Ecto neural progenitor cell (in vitro differentiated cells): ENCODE measurements around the gene FRA10AC1.
"Not testable (repeated sequence)": the region's sequence is repeated elsewhere in the genome, so short reads cannot be mapped to it uniquely, and the experiment has no call there.

Experiments
- DNase-seq: peaks from one replicate; pipeline ENCODE4 v3.0.0-alpha.2; 2018; ENCODE audit warnings: low spot score

The FRA10AC1 gene

DNA sequence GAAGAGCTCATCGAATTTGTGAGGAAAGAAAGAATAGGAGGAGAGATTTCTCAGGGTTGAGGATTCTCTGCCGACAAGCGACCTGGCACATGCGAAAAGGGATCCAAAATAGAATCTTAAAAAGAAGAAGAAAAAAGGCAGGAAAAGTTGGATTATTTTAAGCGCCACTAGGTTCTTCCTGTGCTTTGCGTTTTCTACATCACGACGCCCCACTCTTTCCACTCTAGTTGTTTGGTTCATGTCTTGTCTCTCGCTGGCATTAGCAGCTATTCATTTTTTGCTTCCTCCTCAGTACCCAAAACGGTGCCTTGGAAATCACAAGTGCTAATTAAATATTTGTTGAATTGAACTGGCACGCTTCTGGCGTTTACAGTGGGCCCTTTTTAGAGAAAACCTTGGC is 674 bp upstream of the FRA10AC1 start:
- no peak for DNase-seq

DNA sequence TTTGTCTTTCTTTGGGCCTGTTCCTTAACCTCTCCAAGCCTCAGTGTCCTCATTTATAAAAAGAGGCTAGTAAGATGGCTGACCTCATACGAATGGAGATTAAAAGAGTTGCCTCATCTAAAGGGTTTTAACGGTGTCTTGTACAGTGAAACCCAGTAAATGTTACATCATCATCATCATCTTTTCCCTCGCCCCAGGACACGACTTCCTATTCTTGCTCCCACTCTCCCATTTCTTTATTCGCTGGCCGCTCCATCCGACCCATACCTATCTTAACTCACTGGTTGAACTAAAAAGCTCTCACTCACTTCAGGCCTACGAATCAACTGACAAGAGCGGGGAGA is 554 bp downstream of the FRA10AC1 start:
- no peak for DNase-seq

DNA sequence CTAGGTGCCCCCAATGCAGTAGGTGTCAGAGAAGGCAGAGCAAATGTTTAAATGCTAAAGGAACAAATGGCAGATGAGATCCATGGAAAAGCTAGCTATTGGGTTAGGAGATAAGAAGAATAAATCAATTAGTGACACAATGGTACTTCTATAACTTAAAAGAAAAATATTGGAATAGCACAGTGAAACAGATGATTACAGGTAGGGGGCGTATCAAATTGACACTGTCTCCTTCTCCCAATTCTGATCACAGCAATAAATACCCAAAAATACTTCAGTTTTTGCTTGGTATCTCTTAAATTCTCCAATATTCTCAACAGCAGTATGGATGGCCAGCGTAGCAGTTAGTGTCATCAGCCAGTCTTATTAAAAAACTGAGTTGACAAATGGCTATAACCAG is 5.2 kb downstream of the FRA10AC1 start:
- no peak for DNase-seq

DNA sequence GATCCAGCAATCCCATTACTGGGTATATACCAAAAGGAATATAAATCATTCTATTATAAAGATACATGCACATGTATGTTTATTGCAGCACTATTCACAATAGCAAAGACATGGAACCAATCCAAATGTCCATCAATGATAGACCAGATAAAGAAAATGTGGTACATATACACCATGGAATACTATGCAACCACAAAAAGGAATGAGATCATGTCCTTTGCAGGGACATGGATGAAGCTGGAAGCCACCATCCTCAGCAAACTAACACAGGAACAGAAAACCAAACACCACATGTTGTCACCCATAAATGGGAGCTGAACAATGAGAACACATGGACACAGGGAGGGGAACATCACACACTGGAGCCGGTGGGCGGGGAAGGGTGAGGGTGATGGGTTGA is 5.8 kb downstream of the FRA10AC1 start:
- not testable (repeated sequence) for DNase-seq

DNA sequence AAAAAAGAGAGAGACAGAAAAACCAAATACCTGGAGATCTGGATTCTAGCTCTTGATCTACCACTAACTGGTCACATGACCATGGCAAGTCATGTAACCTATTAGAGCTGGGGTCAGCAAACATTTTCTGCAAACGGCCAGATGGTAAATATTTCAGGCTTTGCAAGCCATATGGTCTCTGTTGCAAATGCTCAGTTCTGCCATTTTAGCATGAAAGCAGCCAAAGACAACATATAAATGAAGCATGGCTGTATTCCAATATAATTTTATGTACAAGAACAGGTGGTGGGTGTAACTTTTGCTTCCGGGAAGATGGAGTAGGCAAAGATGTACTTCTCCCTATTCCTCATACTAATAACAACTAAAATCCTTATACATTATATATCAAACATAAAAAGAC is 6.7 kb downstream of the FRA10AC1 start:
- no peak for DNase-seq

DNA sequence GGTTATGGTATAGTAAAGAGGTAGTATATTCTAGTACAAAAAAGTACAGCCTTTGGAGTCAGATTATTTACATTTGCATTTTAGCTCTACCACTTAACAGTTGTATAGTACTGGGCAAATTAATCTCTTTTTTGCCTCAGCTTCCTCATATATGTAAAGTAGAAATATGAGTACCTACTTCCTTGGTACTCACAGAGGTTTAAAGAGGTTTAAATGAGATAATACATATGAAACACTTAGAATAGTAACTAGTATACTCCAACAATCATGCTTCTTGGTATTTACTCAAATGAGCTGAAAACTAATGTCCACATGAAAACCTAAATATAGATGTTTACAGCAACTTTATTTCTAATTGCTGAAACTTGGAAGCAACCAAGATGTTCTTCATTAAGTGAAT is 14.7 kb downstream of the FRA10AC1 start:
- DNase-seq, result no peak

DNA sequence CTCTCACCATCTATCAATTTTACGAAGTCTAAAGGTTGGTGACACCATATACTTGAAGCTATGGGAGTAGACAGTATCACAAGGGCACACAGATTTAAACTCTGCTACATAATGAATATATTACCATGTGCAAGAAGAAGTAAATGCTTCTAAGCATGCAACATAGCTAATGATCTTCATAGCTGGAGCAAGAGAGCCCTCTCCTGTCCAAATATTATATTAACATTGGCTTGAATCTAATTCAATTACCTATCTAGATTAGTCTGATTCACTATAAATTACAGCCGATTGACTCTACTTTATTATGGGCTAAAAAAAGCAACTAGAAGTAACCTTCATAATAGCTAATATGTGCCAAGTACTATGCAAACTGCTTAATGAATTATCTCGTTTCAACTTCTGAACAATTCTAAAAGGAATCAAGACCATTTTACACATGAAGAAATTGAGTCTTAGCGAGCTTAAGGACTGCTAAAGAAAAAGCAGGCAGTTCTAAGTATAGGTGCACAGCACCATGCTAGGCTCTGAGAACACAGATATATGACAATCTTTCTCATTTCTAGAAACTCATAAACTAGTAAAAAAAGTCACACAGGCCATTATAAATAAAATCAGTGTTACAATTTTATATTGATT is 21.9 kb downstream of the FRA10AC1 start:
- DNase-seq, result no peak

DNA sequence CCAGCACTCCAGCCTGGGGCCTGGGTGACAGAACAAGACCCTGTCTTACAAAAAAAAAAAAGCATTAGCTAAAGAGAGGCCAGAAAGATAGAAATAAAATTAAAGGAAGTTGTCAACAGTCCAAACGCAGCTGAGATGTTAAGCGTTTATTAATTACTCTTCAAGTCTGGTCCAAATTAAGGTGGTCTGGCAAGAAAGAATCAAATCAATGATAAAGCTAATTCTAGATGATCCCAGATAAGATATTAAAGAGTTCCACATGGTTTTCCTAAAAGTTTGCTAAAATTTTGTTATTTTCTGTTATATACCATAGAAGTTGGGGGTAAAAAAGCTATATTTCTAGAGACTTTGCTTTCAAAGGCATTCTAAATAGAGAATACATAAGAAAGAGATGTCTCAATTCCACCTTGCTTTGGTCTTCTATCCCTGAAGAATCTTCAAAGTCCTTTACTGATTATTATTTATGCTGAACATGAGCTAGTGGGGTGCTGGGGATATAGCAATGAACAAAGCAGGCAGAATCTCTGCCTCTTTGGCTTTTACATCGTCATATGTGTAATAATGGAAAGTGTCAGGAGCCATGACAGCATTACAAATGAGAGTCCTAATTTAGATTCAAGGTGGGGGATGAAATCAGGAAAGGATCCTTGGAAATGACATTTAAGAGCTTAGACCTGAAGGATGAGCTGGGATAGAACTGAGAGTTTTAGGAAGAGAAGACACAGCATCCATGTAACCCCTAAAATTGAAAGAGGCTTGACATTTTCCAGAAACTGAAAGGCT is 23.4 kb downstream of the FRA10AC1 start:
- DNase-seq, result no peak

DNA sequence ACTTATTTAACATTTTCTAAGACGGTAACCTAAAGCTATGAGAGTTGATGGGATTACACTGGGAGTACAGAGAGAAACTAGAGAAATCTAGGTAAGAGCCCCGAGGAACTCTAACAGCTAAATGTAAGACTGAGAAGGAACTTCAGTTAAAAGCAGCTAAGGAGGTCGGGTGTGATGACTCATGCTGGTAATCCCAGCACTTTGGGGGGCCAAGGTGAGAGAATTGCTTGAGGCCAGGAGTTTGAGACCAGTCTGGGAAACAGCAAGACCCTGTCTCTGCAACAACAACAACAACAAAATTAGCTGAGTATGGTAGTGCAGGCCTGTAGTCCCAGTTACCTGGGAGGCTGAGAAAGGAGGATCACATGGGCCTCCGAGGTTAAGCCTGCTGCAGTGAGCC is 24.0 kb downstream of the FRA10AC1 start:
- no peak for DNase-seq

DNA sequence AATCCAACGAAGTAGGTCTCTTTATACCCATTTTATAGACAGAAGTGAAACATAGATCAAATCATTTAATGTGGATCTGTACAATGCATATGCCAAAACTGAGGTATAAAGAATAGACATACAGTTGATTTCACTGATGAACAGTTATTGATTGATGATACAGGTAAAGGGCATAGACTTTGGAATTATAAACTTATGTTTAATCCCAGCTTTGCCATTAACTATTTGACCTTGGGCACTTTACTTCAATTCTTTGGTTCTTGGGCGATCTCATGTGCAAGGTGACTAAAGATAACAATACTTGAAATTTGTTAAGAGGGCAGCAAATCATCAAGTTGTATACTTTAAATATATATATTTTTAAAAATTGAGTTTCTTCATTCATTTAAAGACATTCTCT is 28.6 kb downstream of the FRA10AC1 start:
- no peak for DNase-seq

DNA sequence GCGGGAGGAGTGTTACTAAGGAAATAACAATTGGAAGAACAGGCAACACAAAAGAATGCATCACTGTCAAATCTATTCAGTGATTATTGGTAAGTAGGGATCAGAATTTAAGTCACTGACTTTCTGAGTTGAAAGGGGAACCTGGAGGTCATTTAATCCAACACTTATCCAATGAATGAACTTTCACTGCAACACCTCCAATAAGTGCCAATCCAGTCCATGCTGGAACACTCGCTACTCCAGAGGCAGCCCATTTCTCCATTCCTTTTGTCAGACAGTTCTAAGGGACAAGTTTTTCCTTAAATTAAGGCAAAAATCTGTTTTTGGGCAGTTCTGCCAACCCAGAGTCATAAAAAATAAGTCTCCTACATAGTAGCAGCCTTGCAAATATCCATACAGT is 29.5 kb downstream of the FRA10AC1 start:
- no peak for DNase-seq

DNA sequence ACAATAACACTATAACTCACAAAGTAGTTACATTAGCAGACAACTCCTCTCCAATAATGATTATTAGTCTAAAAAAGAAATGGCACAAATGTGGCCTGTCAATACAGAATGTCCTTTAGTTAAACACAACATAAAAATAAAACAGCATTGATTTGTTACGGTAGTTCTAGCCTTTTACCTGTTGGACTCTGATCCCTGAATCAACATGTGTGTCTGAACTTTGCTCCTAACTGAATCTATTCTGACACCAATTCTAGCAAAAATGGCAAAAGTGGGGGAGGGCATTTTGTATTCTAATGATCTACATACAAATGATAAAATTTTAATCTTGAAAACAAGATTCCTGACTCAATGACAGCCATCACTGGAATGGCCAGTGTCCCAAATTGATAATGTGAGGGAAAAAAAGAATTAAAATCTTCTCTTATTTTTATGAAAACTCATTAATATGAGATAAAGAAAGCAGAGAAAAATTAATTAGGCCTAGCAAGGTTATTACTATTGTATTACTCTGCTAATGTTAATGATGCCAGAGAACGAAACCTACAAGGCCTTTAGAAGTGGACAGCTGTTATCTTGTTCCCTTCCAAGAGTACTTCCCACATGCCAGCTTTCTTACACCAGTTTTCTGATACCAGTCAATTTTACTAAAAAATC is 30.2 kb downstream of the FRA10AC1 start:
- no peak for DNase-seq

DNA sequence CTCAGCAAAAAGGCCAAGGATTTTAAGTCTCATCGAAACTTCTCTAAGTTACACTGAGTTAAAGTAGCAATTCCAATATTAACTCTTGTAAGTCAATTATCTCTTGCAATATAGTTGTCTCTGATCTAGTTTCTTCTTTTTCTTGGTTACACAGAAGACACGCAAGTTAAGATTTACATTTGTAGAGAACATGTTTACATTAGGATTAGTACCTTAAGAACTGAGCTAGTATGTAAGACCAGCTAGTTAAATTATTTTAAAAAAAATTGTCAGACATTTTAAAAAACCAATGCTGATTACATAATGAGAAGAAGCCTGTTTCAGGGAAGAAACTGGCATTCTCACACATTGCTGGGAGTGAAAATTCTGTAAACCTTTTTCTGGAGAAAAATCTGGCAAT is 31.4 kb downstream of the FRA10AC1 start:
- no peak for DNase-seq

DNA sequence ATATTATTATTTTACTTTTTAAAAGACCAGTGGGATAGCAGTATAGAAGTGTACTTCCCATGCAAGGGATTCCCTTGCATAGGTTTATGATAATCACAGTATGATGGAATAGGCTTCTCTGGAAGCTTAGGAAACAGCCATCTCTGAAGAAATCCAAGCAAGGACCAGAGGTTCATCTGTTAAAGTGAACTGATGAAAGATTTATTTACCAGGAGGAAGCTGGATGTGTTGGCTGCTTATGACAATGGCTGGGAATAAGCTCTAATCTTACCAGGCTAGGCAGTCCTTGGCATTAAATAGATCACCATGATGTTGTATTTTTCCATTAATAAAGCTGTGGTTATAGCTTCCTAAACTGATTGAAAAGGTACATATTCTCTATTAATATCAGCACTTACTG is 32.0 kb downstream of the FRA10AC1 start:
- DNase-seq, result no peak

DNA sequence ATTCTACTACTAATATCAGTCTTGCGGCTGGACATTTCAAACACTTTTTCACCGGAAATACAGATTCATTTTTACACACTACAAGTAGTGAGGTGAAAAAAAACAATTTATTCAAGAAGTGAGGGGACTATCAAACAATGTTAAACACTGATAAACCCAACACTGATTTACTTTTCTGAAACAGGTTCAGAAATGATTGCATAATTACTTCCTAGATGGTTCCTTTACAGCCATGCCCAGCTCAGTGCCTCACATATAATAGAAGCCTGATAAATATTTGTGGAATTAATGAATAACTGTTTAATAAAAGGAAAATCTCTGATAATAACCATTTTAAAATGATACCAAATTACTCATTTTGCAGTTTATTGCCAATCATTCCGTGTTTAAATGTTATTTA is 34.6 kb downstream of the FRA10AC1 start:
- no peak for DNase-seq

DNA sequence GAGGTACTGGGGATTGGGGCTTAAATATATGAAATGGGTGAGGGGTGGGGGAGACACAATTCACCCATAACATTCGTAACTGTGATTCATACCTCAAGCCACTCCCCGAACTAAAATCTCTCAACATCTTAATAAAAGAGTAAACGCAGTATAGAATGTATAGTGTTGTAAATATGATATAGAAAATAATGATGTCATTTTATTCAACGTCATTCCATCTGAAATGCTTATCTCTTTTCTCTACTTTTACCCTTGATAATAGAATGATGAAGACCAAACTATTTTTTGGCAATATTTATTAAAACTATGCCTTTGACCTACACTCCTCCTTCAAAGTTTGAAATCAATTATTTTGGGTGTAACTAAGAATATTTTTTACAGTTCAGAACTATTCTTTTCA is 36.4 kb downstream of the FRA10AC1 start:
- no peak for DNase-seq

DNA sequence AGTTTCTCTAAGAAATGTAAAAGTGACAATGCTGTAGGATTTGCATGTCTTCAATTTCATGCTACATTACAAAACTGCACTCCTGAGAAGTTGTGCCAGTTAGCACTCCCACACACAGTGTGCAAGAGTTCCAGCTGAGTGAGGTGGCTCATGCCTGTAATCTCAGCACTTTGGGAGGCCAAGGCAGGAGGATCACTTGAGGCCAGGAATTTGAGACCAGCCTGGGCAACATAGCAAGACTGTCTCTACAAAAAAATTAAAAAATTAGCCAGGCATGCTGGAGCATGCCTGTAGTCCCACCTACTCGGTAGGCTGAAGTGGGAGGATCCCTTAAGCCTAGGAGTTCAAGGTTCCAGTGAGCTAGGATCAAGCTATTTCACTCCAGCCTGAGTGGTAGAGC is 44.6 kb downstream of the FRA10AC1 start:
- no peak for DNase-seq

DNA sequence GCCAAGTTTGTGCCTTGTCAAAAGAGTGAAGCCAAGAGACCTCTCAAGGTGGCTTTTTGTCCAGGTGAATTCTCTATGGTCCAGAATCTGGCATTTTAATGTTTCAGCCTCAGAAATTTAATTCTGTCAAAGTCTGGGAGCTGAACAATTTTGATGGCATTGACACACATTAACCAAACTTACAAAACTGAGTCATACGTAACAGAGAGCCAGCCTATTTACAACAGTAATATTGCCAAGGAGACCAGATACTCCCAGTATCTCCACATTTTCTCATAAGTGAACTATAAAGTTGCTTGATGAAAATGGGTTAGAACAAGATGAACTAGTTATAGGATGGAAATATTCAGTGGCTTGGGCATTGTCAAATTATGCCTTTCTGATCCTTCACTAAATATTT is 46.2 kb downstream of the FRA10AC1 start:
- no peak for DNase-seq

DNA sequence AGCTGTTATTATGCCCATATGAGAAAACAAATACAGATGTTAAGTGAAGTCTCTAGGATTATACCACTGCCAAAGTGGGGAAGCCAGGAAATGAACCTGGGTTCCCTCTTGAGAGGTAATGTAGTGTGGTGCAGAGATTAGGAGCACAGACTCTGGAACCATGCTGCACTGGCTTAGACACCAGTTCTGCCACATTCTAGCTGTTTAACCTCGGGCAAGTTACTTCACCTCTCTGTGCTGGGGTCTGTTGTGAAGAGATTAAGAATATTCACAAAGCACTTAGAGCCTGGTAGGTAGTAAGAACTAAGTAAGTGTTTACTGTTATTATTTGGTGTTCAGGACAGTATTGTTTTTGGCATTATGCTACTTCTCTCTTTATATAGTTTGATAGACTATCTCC is 48.2 kb downstream of the FRA10AC1 start:
- DNase-seq, result no peak

DNA sequence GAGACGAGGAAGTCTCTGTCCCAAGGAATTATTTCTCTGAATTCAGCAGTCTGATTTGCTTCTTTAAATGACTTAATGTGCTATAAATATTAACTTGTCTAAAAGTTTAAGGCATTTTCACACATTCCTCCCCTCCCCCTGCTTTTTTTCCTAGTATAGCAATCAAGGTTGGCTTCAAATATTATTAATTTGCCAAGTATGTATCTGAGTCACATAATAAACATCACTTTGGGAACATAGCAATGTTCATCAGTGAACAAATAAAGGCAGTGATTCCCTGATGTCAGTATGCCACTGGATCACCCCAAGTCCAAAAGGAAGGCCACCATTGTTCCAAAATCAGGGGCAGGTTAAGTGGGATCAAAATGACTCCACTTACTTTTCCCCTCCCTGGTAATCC is 49.5 kb downstream of the FRA10AC1 start:
- no peak for DNase-seq

DNA sequence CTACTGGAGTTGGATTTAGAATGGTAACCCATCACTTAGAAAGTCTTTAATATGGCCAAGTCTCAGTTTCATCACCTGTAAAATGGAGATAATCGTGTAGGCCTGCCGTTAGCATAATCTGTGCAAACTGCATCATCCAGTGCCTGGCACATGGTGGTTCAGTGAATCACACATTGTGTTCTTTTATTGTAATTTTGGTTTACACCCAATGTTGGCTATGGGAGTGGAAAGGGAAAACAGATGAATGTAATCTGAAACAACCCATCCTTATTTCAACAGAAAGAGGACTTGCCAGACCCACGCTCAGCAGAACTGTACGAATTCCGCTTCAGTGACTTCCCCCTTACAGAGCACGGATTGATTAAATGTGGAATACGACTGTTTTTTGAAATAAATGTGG is 62.6 kb downstream of the FRA10AC1 start:
- DNase-seq, result no peak

DNA sequence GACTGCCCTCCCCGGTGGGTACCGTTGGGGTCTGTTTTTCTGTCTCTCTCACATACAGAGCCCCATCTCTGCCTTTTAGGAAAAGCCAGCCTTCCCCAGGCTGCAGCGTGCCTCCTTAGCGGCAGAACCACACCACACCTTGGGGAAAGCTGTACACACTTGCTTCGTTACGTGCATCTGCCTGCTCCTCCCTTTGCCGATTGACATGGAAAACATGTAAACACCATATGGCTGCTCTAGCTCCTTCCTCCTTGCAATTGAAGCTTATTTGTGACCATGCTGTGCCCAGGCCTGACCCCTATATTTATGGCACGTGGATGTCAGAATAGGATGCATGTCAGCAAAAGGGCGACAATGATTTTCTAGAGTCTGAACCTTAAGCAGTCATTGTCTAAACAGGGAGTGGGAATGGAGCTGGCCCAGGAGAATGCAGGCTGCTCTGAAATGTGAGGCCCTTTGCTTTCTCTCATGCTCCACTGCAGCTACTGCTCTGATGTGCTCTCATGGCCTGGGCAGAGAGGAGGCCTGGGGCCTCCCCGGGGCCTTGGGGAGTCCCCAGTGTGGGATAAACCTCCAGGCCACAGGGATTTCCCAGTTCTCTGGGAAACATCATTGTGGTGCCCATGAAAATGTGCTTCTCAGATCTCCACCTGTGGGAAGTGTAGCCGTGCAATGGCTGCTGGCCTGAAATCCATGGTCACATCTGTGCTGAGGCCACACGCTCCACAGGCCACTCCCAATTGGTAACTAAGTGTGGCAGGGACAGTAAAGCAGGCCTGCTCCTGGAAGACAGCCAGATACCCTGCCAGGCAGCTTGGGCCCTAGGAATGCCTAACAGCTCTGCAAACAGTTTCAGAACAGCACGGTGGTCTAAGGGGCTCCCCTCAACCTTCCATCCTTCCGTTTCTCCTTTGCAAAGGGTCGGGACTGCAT is 71.5 kb downstream of the FRA10AC1 start:
- no peak for DNase-seq
